GM19328 (cell line): ENCODE results near the gene GAPT.

Experiments
- ATAC-seq: cut with Tn5 transposase; IDR thresholded peaks from one replicate; pipeline ENCODE4 v1.9.1; 2021; ENCODE audit warnings: mild to moderate bottlenecking, moderate library complexity; ENCODE audit not compliant: unreplicated experiment

Gene GAPT

GRCh38 chr5:58491216-58491892 is at the start of gene GAPT:
Gene GAPT, plus strand, starts transcription at chr5:58491435. Its CDS starts 3,102 bp downstream, at chr5:58494537.
- ATAC-seq: peak; percentile 72

- ATAC-seq: no peak
These were observed 46.4 kb upstream of the GAPT start for GRCh38 chr5:58444805-58445204.

- ATAC-seq: no peak
These were observed 45.2 kb upstream of the GAPT start for GRCh38 chr5:58446024-58446423.

- no peak for ATAC-seq
These were observed 44.0 kb upstream of the GAPT start for GRCh38 chr5:58447226-58447625.

GRCh38 chr5:58450018-58450417 is 41.2 kb upstream of the GAPT start:
- ATAC-seq: no peak

- no peak for ATAC-seq
These were observed 40.2 kb upstream of the GAPT start for GRCh38 chr5:58450811-58451629.

GRCh38 chr5:58451732-58452565 is 39.3 kb upstream of the GAPT start:
- ATAC-seq: no peak

- ATAC-seq: no peak
These were observed 38.5 kb upstream of the GAPT start for GRCh38 chr5:58452566-58453258.

- no peak for ATAC-seq
These were observed 37.9 kb upstream of the GAPT start for GRCh38 chr5:58453306-58453705.

GRCh38 chr5:58454025-58454424 is 37.2 kb upstream of the GAPT start:
- ATAC-seq: no peak

GRCh38 chr5:58455066-58455465 is 36.2 kb upstream of the GAPT start:
- no peak for ATAC-seq

- no peak for ATAC-seq
These were observed 35.8 kb upstream of the GAPT start for GRCh38 chr5:58455480-58455879.

GRCh38 chr5:58456026-58456425 is 35.2 kb upstream of the GAPT start:
- no peak for ATAC-seq

GRCh38 chr5:58456486-58456885 is 34.7 kb upstream of the GAPT start:
- ATAC-seq: no peak

GRCh38 chr5:58457050-58457449 is 34.2 kb upstream of the GAPT start:
- no peak for ATAC-seq

GRCh38 chr5:58458141-58458742 is 33.0 kb upstream of the GAPT start:
- ATAC-seq: no peak

GRCh38 chr5:58458743-58459145 is 32.5 kb upstream of the GAPT start:
- no peak for ATAC-seq

GRCh38 chr5:58459146-58460001 is 31.9 kb upstream of the GAPT start:
- ATAC-seq: no peak

GRCh38 chr5:58460002-58460731 is 31.1 kb upstream of the GAPT start, which contains the start of gene PLK2:
Gene PLK2, minus strand, starts transcription at chr5:58460086. Its CDS starts 127 bp downstream, at chr5:58459959.
- ATAC-seq: peak; percentile 77
